AG09319 (cell line): ENCODE results near the gene DCHS2.

ENCODE experiments used
- DNase-seq: peaks from one replicate; pipeline ENCODE4 v3.0.0-alpha.2; 2010; ENCODE audit warnings: low read depth; ENCODE audit errors: extremely low read depth
- TF ChIP-seq, protein P1 (sequence below): IDR thresholded peaks from 2 replicates; pipeline ENCODE4 v1.5.1; 2011; ENCODE audit warnings: low read depth, mild to moderate bottlenecking, inconsistent platforms, low read length, moderate library complexity

Gene DCHS2

DNA sequence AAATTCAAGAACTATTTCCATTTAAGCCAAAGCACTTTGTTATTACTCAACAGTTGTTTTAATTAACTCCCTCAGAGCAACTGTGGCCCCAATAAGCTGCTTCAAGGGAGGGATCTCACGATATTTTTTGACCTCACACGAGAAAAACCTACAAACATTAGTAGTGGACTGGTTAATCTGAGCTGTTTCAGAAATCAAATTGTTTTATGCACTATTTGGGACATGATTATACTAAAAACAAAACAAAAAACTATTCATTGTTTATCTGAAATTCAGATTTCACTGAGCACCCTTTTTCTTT lies 74.3 kb downstream of the DCHS2 start:
- TF ChIP-seq, protein P1, sequence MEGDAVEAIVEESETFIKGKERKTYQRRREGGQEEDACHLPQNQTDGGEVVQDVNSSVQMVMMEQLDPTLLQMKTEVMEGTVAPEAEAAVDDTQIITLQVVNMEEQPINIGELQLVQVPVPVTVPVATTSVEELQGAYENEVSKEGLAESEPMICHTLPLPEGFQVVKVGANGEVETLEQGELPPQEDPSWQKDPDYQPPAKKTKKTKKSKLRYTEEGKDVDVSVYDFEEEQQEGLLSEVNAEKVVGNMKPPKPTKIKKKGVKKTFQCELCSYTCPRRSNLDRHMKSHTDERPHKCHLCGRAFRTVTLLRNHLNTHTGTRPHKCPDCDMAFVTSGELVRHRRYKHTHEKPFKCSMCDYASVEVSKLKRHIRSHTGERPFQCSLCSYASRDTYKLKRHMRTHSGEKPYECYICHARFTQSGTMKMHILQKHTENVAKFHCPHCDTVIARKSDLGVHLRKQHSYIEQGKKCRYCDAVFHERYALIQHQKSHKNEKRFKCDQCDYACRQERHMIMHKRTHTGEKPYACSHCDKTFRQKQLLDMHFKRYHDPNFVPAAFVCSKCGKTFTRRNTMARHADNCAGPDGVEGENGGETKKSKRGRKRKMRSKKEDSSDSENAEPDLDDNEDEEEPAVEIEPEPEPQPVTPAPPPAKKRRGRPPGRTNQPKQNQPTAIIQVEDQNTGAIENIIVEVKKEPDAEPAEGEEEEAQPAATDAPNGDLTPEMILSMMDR: no peak
- DNase-seq: no peak

DNA sequence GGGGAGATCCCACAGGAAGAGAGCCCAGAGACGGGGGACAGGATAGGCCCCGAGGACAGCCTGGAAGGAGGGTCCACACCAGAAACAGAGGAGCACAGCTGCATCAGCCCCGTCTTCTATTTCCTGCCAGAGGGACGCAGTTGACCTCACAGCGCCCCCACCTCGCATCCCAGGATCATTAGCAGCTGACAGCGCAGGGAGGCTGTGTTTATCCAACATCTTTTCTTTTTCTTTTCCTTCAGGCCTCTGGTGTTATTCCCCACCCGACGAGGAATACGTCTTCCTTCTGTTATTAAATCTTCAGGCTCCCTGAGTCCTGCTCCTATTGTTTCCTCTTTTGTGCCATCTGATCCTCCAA lies 75.4 kb downstream of the DCHS2 start:
- TF ChIP-seq, protein P1: no peak; the same call in 1 of the 2 replicates
- DNase-seq: no peak

DNA sequence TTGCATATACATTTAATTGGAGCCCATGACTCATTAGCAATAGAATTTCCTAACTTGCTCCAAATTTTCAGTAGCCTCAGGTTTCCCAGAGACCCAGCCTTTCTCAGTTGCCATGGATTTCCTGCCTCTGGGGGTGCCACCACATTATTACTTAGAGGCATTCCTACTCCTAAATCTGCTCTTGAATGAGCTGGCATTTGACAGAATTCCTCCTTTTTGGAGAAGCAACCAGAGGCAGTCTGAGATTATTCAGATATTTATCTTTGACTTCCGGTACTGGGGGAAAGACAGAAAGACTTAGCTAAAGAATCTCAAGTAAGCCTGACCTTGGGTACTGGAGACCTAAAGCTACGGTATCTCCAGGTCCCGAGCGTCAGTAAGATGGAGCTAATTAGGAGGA lies 76.3 kb downstream of the DCHS2 start:
- no peak for DNase-seq
- TF ChIP-seq, protein P1: no peak

DNA sequence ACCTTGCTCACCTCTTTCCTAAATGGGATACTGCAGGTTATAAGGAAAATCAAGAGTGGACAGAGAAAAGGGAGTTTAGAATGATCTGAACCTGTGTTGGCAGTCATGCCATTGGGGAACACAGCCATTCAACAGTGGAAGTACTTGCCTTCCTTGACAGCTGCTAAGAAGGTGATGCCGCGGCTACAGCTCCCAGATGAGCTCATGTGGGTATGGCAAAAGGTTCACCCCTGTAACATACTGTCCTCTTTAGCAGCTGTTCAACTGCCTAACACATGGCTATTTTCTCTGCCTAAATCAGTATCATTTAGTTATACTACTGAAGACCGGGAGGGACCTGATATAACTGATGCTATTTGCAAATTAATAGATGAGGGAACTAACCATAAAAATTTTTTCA lies 76.8 kb downstream of the DCHS2 start:
- TF ChIP-seq, protein P1: no peak
- no peak for DNase-seq

DNA sequence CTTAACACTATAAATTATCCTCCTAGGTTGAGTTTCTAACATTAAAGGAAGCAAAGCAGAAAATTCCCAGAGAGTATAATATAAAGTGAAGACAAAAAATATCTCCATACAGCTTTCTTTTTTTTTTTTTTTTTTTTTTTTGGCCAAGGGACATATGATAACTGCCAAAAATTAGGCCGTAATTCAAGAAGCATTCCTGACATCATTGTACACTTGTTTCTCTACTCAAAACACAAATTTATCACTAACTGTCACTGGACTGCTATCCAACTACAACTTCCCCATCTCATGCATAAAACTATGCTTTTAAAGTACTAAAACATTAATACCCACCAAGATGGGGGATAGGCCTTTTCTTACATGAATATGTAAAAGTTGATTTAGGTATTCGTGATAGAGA lies 77.2 kb downstream of the DCHS2 start:
- TF ChIP-seq, protein P1: no peak
- DNase-seq: no peak

DNA sequence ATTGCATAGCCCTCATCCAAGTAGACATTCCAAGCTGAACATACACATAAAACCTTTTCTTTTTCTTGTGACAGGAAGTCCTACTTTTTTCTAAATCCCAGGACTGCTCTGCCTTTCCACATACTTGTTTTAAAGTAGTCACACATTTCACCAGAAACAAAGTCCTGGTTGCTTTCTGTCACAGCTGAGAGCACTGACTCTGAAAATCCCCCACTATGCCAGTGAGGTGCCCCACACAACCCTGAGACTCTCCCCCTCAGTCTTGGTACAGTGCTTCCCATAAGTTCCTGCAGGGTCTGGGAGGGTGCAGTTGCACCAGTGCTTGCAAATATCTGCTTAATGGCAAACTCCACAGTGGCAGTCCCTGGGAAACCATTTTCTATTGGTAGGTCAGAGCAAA lies 84.2 kb downstream of the DCHS2 start:
- TF ChIP-seq, protein P1: no peak
- DNase-seq: no peak

DNA sequence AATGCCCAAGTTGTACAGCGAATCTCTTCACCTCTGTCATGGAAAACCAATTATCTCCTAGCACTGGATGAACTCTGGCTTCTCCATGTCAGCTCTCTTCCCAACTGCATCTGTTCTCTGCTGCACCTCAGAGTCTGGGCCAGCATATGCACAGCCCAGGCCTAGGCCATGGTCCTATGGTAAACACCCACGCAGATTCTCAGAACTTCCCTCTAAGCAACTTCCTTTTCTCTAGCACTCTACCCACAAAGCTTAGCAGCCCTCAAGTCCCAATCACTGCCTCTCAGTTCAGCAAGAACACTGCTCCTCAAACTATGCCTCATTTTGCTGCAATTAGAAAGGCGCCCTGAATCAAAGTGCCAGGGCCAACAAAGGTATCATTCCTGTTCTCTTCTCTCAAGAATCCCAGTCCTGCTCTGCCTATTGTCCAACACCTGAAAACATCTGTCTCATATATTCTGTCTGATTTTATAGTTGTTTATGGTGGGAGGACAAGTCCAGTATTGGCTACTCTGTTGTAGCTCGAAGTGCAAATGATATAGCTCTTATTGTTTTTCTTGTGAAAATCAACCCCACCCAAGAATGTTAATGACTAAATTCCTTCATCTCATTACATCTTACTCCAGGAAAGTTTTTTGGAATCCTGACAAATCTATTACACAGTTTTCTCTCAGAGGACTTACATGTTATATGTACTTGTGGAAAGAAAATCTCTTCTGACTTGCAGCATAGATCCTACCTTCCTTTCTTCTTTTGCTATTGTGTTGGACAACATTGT lies 85.4 kb downstream of the DCHS2 start:
- DNase-seq: no peak
- TF ChIP-seq, protein P1: no peak
